IMR-90 (cell line): ENCODE results near the gene RTRAF. TPM values are rescaled to one million over a fixed set of nuclear protein-coding genes. Genes with fewer than 3 reads are reported as not detected.

Source experiments
- ATAC-seq: fragments of 200-7000 bp; cut with Tn5 transposase; 2 replicates; pipeline ENCODE4 v1.9.1; 2020; ENCODE audit warnings: low read depth, mild to moderate bottlenecking, moderate library complexity
- BruUV-seq: library from RNA; stranded (reverse); fragments of 400-500 nt; replicated peaks from 2 replicates; lab custom pipeline; 2021; lab: Mats Ljungman, UMichigan
- CTCF ChIA-PET: fragments of 300-600 bp; formaldehyde crosslinking; extraction: SDS; loops from one replicate; lab custom pipeline; 2021; ENCODE audit warnings: antibody characterized with exemption; lab: Yijun Ruan, JAX
- POLR2A ChIA-PET: fragments of 300-600 bp; sonication (Branson Sonifier 250); formaldehyde crosslinking; loops from one replicate; lab custom pipeline; 2022; ENCODE audit warnings: antibody characterized with exemption; ENCODE audit not compliant: unreplicated experiment; lab: Charles Lee
- DNase-seq: peaks from one replicate; pipeline ENCODE4 v3.0.0; 2013
- H2AFZ ChIP-seq: replicated peaks from 2 replicates; pipeline ENCODE3; 2013; ENCODE audit warnings: low read length, mild to moderate bottlenecking; ENCODE audit not compliant: poor library complexity
- H2AK5ac ChIP-seq: 2 replicates; pipeline ENCODE4 v1.6.1; 2013; ENCODE audit warnings: low read depth, low read length, inconsistent platforms
- H2AK9ac ChIP-seq: replicated peaks from 2 replicates; pipeline ENCODE3; 2013; ENCODE audit warnings: mild to moderate bottlenecking, low read depth, low read length, moderate library complexity; ENCODE audit not compliant: poor library complexity
- H2BK120ac ChIP-seq: 2 replicates; pipeline ENCODE4 v1.6.1; 2013; ENCODE audit warnings: low read depth, low read length, inconsistent platforms
- H2BK15ac ChIP-seq: 3 replicates; pipeline ENCODE4 v1.6.1; 2013; ENCODE audit warnings: low read depth, low read length, inconsistent platforms
- H2BK20ac ChIP-seq: 2 replicates; pipeline ENCODE4 v1.6.1; 2013; ENCODE audit warnings: low read depth, mild to moderate bottlenecking, inconsistent platforms, low read length, moderate library complexity
- H2BK5ac ChIP-seq: 2 replicates; pipeline ENCODE4 v1.6.1; 2013; ENCODE audit warnings: mild to moderate bottlenecking, low read depth, low read length, inconsistent platforms; ENCODE audit not compliant: poor library complexity, severe bottlenecking
- H3K14ac ChIP-seq: replicated peaks from 2 replicates; pipeline ENCODE4 v1.6.1; 2013; ENCODE audit warnings: low read depth, low read length, inconsistent platforms
- H3K18ac ChIP-seq: 2 replicates; pipeline ENCODE4 v1.6.1; 2013; ENCODE audit warnings: low read depth, low read length, control low read depth
- H3K23ac ChIP-seq: 2 replicates; pipeline ENCODE4 v1.6.1; 2013; ENCODE audit warnings: low read depth, low read length, inconsistent platforms
- H3K27ac ChIP-seq: 2 replicates; pipeline ENCODE4 v1.5.1; 2013; ENCODE audit warnings: mild to moderate bottlenecking, control low read depth, low read length; ENCODE audit not compliant: insufficient read depth
- H3K27me3 ChIP-seq: 2 replicates; pipeline ENCODE4 v1.6.1; 2013; ENCODE audit warnings: low read length; ENCODE audit not compliant: control insufficient read depth, insufficient read depth
- H3K36me3 ChIP-seq: 2 replicates; pipeline ENCODE4 v1.6.1; 2013; ENCODE audit warnings: low read length, mixed read lengths; ENCODE audit not compliant: control insufficient read depth, insufficient read depth
- H3K4ac ChIP-seq: 2 replicates; pipeline ENCODE4 v1.6.1; 2013; ENCODE audit warnings: low read depth, low read length, inconsistent platforms
- H3K4me1 ChIP-seq: 2 replicates; pipeline ENCODE4 v1.6.1; 2013; ENCODE audit warnings: low read length, mixed read lengths; ENCODE audit not compliant: control insufficient read depth, insufficient read depth
- H3K4me2 ChIP-seq: 2 replicates; pipeline ENCODE4 v1.6.1; 2013; ENCODE audit warnings: low read depth, mild to moderate bottlenecking, control low read depth, low read length, moderate library complexity
- H3K4me3 ChIP-seq: 2 replicates; pipeline ENCODE4 v1.5.1; 2013; ENCODE audit warnings: low read depth, mild to moderate bottlenecking, control low read depth, low read length, moderate library complexity; ENCODE audit not compliant: insufficient read depth
- H3K56ac ChIP-seq: 2 replicates; pipeline ENCODE4 v1.6.1; 2013; ENCODE audit warnings: low read length, inconsistent platforms; ENCODE audit not compliant: insufficient read depth; ENCODE audit errors: extremely low read depth
- H3K79me1 ChIP-seq, 2 experiments: 2 replicates each; pipeline ENCODE4 v1.6.1; 2013; ENCODE audit warnings: low read length in 2 of 2, inconsistent platforms in 1 of 2, low read depth in 1 of 2
- H3K9ac ChIP-seq: 2 replicates; pipeline ENCODE4 v1.6.1; 2013; ENCODE audit warnings: low read depth, low read length, control low read depth
- H3K9me1 ChIP-seq: 2 replicates; pipeline ENCODE4 v1.6.1; 2013; ENCODE audit warnings: low read length, inconsistent platforms; ENCODE audit not compliant: insufficient read depth
- H3K9me3 ChIP-seq: 2 replicates; pipeline ENCODE4 v1.6.1; 2013; ENCODE audit warnings: low read length; ENCODE audit not compliant: control insufficient read depth, insufficient read depth
- H4K20me1 ChIP-seq: 2 replicates; pipeline ENCODE4 v1.6.1; 2013; ENCODE audit warnings: low read length, inconsistent platforms; ENCODE audit not compliant: insufficient read depth
- H4K5ac ChIP-seq: 2 replicates; pipeline ENCODE4 v1.6.1; 2013; ENCODE audit warnings: mild to moderate bottlenecking, low read depth, low read length, control low read depth
- H4K8ac ChIP-seq, 2 experiments: 2 replicates each; pipeline ENCODE4 v1.6.1; 2013; ENCODE audit warnings: low read depth in 2 of 2, low read length in 2 of 2, control low read depth in 1 of 2, inconsistent platforms in 1 of 2
- H4K91ac ChIP-seq: 2 replicates; pipeline ENCODE4 v1.6.1; 2013; ENCODE audit warnings: low read depth, low read length, inconsistent platforms; ENCODE audit not compliant: insufficient read depth
- CTCF ChIP-seq: conservative IDR thresholded peaks from 2 replicates; pipeline ENCODE4 v1.5.1; 2012; ENCODE audit warnings: mild to moderate bottlenecking, low read depth, low read length, improper control_type of control experiment
- MAFK ChIP-seq: IDR thresholded peaks from 2 replicates; pipeline ENCODE4 v1.6.1; 2012; ENCODE audit warnings: low read depth, low read length, improper control_type of control experiment
- NFE2L2 ChIP-seq: fragments of 150-350 bp; IDR thresholded peaks from 2 replicates; pipeline ENCODE4 v1.6.1; 2016; ENCODE audit warnings: low read depth, mild to moderate bottlenecking, low read length
- WGBS, 2 experiments: methylation state at CpG; one replicate each; pipeline versions ENCODE4 v1.1.5 to v1.1.7; 2013; ENCODE audit warnings: missing lambda C conversion rate in 2 of 2; ENCODE audit not compliant: insufficient read length in 1 of 2; ENCODE audit errors: extremely low coverage in 2 of 2; 5-methylcytosine and 5-hydroxymethylcytosine counted together
- dilution Hi-C: fragments of 300-500 bp; cut with HindIII; formaldehyde crosslinking; loops from one replicate; pipeline ENCODE4 v1.14.3; 2018; ENCODE audit warnings: low sequenced_read_pairs; ENCODE audit not compliant: unreplicated experiment
- in situ Hi-C: fragments of 300-500 bp; cut with MboI; formaldehyde crosslinking; loops from 3 replicates; pipeline ENCODE4 v1.14.3; 2019; ENCODE audit warnings: low sequenced_read_pairs, inconsistent platforms, mixed read lengths
- intact Hi-C: fragments of 100-400 bp; cut with micrococcal nuclease; formaldehyde crosslinking; loops from 2 replicates; pipeline ENCODE4 v1.10.0; 2022
- polyA plus RNA-seq, 3 experiments: library from polyadenylated mRNA; depleted of rRNA; stranded (reverse); fragments of >200 nt; gene quantifications; 2 replicates each; pipeline ENCODE4 v1.2.3, GENCODE V29; 2012; ENCODE audit warnings: low replicate concordance in 1 of 3
- total RNA-seq: library from RNA; depleted of rRNA; stranded (reverse); fragments of >200 nt; gene quantifications from 2 replicates; pipeline ENCODE4 v1.2.3, GENCODE V29; 2012

The RTRAF gene
- total and polyA plus RNA-seq, 2 of the 4 experiments (the other 2 are of a cell fraction): 53.2 to 102 TPM

- no CpG with 5 or more reads among the region's 2 CpGs for WGBS, 2 experiments
- H2BK120ac ChIP-seq: no peak overlapping the region
- no TSS peak for BruUV-seq
- ChIA-PET POLR2A (no interaction called here), CTCF (interaction anchor here (0.6 to 2.9 kb wide), 18 partner anchors 8 to 696 kb away, joined by 3 to 8 read pairs (median 3); partner anchors contain the start of genes GNG2 and RTRAF)
- ATAC-seq: no peak
- no peaks in the 10 kb centered on the region for H4K20me1 ChIP-seq
- H3K9me3 ChIP-seq: 0 out of 2 replicates have a peak, but pooled peaks cover under 1% of the 10 kb centered on the region
- H2AFZ ChIP-seq: peak overlapping the region; percentile 39
- H4K8ac ChIP-seq: no peak overlapping the region
- H2AK9ac ChIP-seq: no peak overlapping the region
- H3K9me1 ChIP-seq: peaks cover 5% of the 10 kb centered on the region
- H3K36me3 ChIP-seq: no peaks in the 10 kb centered on the region
- no peak overlapping the region for H3K18ac ChIP-seq
- no peak overlapping the region for H3K4ac ChIP-seq
- no peaks in the 10 kb centered on the region for H3K79me1 ChIP-seq
- no peak overlapping the region for H3K4me2 ChIP-seq
- in situ Hi-C loops: loop anchor here (10.0 kb wide), 1 partner anchor 194 kb away; no protein-coding TSS in a partner anchor
- H3K27ac ChIP-seq: no peak overlapping the region
- H3K56ac ChIP-seq: no peak overlapping the region
- H4K5ac ChIP-seq: no peak overlapping the region
- no peak for DNase-seq
- H3K23ac ChIP-seq: no peak overlapping the region
- 0 out of 2 replicates have a peak overlapping the region, but pooled peaks have one; percentile 18 for H2AK5ac ChIP-seq
- H2BK20ac ChIP-seq: no peak overlapping the region
- H3K4me1 ChIP-seq: peaks cover 6% of the 10 kb centered on the region
- H3K27me3 ChIP-seq: peaks cover 10% of the 10 kb centered on the region
- no peak overlapping the region for H3K9ac ChIP-seq
- H3K4me3 ChIP-seq: no peak overlapping the region
- no peak overlapping the region for H3K14ac ChIP-seq
- no peak overlapping the region for H2BK15ac ChIP-seq
- TF ChIP-seq MAFK (no peak), NFE2L2 (no peak), CTCF (no peak)
- no peak overlapping the region for H2BK5ac ChIP-seq
- intact Hi-C loops: loop anchor here (1.0 to 5.0 kb wide), 4 partner anchors 118 to 696 kb away; partner anchors contain the start of gene GNG2
- no peak overlapping the region for H4K91ac ChIP-seq
- dilution Hi-C loops: no loop called here
These were observed 10.7 kb upstream of the RTRAF start for GRCh38 chr14:51978681-51979085.
